Activated CD4-positive, alpha-beta T cell treated with anti-CD3 and anti-CD28 coated beads for 24 hours (primary cell): Measurements from ENCODE around the gene ONECUT2.

Experiments used
- DNase-seq, 2 donors: peaks; one replicate each; pipeline ENCODE4 v3.0.0-alpha.2; 2020; ENCODE audit warnings: low read depth in 2 of 2

ONECUT2 gene

DNA sequence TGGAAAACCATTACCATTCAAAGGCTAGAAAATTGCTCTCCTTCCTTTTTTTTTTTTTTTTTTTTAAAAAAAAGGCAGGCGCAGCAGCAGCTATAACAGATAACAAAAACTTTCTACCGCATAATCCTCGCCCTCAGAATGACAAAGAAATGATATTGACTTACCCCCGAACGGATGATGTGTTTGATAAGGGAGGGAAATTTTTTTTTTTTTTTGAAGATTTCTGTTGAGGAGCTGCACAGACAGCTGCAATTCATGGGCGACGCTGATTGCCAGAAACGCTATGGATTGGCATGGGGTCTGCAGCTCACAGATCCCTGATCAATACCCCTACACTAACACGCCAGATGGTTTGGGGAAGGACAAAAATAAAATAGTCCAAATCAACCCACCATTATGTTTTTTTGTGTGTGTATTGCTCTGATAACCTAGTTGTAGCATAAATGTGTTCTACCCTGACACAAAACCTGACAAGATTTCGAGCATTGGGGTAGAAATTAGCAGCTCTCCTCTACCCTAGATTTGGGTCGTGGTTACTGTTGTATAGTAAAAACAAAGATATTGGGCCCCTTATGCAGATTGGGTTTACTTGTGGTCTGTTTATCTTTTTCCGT, 3.6 kb upstream of the ONECUT2 start:
- DNase-seq, result no peak

DNA sequence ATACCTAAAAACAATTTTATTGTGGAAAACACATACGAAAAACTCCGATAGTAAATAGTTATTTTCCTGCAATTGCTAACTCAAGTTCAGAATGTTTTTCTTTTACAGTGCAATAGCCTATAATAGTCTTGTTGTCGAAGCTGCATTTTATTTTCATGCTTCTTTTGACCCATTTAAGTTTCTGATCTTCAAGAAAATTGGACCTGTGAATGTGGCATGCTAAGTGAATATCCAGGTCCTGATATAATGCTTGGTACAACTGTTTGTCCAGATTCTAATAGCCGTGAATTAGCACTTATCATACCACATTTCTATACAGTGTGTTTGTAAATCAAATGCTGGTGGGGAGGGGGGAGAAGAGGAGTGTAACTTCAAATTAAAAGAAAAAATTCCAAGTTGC, 3.0 kb upstream of the ONECUT2 start:
- no peak for DNase-seq

DNA sequence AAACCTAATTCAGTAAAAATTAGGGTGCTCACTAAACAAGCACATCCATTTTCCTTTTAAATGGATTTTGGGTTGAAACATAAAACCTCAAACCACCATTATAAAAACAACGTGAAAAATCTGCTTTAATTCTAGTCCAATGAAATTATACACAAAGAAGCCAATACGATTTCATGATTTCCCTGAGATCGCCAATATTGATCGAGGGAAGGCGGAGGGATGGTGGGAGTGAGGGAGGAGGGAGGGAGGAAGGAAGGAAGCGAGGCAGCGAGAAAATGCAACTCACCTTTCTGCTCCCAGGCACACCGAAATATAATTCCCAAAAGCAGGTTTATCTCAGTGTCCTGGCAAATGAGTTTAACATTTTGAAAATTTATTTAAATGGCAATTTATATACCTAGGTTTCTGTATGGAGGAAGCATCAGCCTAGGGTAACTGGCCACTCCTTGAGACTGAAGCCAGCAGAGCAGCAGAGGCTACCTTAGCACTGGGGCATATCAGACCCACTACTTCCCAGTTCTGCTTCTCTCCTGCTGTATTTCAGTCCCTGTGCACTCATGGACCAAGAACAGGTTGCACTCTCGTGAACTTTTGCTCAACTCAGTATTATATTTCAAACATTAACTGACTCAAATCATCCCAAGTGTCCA, 2.3 kb upstream of the ONECUT2 start:
- DNase-seq, result no peak

DNA sequence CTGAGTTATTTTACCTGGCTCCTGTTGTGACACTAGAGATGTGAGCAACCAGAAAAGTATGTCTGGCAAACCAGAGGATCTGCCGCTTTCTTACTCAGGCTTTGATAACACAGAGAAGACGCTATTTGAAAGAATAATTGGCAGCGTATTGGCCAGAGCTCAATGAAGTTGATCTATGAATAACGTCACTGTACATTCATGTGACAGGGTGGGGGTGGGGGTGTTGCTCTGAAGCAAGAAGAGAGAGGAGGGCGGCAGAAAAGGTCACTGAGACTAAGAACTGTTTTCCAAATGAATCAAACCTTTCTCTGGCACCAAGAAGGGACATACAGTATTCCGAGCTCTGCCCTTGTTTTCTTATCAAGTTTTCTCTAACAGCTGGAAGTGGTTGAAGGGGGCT, 1.7 kb upstream of the ONECUT2 start:
- DNase-seq, result no peak

DNA sequence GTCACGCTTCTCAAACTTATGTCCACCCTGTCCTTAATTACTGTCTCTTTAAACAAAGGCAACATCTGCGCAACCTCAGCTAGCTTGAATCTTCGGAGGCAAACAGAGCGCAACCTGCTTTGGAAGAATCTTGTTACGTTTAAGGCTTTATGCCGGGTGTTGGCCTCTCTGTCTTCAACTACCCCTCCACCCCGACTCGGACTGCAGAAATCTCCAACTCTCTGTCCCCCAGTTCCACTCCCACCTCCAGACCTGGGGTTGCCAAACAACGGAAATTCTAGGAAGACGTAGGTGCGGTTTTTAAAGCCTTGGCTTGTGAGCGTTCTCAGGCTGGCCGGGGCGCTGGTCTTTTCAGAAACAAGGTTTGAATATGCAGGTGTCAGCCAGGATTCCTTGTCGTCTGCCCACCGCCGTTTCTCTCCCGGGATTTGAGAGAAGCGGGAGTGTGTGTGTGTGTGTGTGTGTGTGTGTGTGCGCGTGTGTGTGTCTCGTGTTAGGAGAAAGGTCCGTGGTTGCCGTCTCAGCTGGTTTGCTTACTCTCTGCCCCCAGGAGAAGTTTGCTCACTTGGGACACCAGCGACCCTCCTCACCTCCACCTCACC, 1.1 kb upstream of the ONECUT2 start:
- no peak for DNase-seq

DNA sequence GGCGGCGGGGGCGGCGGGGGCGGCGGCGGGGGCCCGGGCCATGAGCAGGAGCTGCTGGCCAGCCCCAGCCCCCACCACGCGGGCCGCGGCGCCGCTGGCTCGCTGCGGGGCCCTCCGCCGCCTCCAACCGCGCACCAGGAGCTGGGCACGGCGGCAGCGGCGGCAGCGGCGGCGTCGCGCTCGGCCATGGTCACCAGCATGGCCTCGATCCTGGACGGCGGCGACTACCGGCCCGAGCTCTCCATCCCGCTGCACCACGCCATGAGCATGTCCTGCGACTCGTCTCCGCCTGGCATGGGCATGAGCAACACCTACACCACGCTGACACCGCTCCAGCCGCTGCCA, 644 bp downstream of the ONECUT2 start:
- DNase-seq, result no peak

DNA sequence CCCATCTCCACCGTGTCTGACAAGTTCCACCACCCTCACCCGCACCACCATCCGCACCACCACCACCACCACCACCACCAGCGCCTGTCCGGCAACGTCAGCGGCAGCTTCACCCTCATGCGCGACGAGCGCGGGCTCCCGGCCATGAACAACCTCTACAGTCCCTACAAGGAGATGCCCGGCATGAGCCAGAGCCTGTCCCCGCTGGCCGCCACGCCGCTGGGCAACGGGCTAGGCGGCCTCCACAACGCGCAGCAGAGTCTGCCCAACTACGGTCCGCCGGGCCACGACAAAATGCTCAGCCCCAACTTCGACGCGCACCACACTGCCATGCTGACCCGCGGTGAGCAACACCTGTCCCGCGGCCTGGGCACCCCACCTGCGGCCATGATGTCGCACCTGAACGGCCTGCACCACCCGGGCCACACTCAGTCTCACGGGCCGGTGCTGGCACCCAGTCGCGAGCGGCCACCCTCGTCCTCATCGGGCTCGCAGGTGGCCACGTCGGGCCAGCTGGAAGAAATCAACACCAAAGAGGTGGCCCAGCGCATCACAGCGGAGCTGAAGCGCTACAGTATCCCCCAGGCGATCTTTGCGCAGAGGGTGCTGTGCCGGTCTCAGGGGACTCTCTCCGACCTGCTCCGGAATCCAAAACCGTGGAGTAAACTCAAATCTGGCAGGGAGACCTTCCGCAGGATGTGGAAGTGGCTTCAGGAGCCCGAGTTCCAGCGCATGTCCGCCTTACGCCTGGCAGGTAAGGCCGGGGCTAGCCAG, 1.2 kb downstream of the ONECUT2 start:
- DNase-seq, result no peak

DNA sequence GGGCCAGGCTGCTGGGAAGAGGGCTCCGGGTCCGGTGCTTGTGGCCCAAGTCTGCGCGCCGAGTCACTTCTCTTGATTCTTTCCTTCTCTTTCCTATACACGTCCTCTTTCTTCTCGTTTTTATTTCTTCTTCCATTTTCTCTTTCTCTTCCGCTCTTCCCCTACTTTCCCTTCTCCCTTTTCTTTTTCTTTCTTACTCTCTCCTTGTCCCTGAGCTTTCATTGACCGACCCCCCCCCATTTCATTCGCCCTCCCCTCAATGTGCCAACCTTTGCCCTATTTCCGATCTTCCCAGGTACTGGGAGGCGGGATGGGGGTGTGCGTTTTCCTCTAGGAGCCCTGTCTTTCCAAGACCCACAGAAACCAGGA, 1.8 kb downstream of the ONECUT2 start:
- DNase-seq, result no peak

DNA sequence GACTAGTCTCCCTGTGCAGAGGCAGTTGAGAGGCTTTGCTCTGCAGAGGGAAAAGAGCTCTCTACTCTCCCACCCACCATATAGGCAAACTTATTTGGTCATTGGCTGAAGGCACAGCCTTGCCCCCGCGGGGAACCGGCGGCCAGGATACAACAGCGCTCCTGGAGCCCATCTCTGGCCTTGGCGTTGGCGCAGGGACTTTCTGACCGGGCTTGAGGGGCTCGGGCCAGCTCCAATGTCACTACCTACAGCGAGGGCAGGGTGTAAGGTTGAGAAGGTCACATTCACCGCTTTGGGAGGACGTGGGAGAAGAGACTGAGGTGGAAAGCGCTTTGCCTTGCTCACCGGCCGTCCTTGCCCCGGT, 2.2 kb downstream of the ONECUT2 start:
- DNase-seq, result no peak

DNA sequence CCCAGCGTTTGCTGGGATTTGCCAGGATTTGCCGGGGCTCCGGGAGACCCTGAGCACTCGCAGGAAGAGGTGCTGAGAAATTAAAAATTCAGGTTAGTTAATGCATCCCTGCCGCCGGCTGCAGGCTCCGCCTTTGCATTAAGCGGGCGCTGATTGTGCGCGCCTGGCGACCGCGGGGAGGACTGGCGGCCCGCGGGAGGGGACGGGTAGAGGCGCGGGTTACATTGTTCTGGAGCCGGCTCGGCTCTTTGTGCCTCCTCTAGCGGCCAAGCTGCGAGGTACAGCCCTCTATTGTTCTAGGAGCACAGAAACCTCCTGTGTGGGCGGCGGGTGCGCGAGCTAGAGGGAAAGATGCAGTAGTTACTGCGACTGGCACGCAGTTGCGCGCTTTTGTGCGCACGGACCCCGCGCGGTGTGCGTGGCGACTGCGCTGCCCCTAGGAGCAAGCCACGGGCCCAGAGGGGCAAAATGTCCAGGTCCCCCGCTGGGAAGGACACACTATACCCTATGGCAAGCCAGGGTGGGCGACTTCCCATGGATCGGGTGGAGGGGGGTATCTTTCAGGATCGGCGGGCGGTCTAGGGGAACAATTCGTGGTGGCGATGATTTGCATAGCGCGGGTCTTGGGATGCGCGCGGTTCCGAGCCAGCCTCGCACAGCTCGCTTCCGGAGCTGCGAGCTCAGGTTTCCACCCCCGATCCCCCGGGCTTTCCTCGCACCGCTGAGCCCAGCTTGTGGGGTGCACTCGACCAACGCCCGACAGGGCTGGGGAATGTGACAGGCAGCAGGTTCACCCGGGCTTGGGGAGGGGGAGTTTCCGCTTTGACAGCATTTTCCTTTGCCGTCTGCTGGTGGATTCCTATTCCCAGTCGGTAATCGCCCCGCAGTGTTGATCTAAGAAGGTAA, 2.8 kb downstream of the ONECUT2 start:
- peak; percentile 39 to 68 for DNase-seq

DNA sequence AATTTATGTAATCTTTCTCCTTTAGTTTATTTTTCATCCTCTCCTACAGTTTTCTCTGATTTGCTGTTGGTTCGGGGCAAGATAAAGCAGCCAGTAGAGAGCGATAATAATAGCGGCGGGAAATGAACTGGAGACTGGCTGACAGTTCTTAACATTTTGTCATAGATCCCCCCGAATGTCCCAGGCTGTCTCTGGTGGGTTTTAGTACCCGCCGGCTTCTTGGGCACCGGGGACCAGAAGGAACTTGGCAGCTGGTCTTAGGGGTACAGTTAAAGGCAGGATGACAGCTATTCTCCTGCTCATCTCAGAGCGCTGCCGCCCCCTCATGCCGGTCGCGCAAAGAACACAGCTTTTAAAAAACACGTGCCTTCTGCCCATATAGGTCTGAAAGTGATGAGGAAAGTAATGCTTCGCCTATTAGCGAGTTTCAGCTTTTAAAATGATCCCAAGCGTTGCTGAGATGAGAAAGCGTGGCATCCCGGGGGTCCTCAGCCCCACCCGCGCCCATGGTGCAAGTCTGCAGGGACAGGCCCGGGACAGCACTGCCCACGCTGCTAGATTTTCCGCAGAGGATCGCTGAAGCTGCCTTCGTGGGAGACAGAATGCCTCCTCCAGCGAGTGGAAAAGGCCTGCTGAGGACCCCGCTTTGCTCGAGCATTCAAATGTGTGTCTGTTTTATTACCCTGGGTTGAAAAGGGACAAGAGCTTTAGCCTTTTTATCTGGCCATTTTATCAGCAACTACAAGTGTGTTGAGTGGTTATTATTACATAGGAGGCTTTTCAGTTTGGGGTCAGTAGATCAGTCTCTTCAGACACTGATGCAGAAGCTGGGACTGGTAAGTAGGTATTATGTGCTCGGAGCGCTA, 3.8 kb downstream of the ONECUT2 start:
- no peak for DNase-seq

DNA sequence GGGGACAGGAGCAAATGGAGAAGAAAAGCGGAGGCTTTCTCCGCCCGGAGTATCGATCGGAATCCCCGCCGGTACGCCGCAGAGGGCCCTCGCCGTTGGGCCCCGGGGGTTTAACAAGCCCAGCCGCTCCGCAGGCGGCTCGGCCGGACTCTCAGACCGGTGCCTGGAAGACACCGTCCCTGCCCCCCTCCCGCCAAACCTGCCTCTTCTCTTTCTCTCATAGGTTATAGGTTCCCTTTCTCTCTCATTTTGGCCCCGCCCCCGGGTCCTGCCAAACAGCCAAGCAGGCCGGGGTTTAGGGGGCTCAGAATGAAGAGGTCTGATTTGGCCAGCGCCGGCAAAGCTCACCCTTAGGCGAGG, 4.4 kb downstream of the ONECUT2 start:
- DNase-seq, result no peak

DNA sequence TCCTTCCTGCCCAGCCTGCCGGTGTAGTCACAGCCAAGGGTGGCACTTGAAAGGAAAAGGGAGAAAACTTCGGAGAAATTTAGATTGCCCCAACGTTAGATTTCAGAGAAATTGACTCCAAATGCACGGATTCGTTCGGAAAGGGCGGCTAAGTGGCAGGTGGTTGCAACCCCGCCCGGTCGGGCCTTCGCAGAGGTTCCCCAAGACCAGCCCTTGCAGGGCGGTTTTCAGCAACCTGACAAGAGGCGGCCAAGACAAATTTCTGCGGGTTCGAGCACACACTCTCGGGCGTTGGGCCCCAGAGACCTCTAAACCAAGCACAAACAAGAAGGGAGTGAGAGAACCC, 4.8 kb downstream of the ONECUT2 start:
- DNase-seq, result no peak

DNA sequence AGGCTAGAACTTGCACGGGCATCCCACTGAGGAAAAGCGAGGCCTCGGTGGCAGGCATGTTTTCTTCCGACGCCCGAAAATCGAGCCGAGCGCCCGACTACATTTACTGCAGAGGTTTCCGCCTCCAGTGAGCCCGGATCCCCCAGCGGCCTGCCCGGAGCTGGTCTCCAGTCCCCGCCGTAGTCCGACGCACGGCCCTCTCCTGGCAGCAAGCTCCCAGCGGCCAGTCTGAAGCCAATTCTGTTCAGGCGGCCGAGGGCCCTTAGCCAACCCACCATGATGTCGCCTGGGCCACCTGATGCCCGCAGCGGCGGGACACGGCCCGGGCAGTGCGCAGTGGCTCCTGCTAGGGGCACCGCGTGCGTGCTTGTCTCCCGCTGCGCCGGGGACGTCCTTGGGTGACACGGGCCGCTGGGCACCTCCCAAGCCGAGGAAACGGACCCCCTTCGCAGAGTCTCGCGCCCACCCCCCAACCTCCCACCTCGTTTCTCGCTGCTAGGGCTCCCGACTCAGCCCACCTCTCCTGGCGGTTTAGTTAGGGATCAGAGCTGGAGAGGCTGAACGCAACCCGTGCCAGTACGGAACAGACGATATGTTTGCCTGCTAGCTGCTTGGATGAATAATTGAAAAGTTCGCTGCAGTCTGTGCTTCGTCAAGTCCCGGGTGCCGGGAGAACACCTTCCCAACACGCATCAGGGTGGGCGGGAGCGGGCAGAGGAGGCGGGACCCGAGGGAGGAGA, 5.3 kb downstream of the ONECUT2 start:
- DNase-seq, result no peak

DNA sequence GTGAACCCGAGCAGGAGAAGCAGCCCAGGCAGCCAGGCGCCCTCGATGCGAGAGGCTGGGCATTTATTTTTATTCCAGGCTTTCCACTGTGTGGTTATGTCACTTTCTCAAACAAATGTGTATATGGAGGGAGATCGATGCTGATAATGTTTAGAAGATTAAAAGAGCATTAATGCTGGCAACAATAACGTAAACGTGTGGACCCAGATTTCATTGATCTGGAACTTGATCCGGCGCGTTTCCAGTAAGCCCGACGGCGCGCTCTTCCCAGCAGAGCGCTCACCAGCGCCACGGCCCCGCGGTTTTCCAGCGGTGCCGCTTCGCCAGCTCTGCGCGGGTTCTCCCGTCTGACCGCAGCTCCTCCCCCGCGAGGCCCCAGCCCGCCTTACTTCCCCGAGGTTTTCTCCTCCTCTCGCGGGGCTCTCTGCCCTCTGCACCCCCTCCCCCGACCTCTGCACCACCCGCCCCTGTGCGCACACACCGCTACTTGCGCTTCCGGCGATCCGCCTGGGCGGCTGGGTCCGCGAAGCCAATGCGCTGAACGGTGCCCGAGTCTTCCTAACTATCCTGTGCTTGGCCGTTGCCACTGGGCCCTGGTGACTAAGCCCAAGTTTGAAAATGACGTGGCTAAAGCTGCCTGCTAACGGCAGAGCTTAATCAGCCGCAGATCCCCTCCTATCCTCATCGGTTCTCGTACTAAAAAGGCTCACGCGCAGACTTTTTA, 6.1 kb downstream of the ONECUT2 start:
- no peak for DNase-seq

DNA sequence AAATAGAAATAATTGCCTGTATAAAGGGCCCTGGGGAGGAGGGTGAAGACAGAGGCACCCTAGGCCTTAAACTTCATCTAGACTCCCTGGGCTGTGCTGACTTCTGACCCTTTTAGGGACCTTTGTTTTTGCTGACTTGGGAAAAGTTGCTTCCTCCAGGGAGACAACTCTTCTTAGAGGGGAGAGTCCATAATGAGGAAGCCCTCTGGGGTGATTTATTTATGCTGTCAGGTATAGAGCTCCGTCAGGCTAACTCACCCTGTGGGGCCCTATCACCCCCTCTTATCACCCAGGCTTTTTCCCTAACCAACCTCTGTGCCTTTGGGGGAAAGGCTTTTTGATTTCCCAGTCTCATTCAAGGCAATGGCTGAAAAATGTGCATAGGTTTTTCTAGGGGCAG, 8.1 kb downstream of the ONECUT2 start:
- no peak for DNase-seq

DNA sequence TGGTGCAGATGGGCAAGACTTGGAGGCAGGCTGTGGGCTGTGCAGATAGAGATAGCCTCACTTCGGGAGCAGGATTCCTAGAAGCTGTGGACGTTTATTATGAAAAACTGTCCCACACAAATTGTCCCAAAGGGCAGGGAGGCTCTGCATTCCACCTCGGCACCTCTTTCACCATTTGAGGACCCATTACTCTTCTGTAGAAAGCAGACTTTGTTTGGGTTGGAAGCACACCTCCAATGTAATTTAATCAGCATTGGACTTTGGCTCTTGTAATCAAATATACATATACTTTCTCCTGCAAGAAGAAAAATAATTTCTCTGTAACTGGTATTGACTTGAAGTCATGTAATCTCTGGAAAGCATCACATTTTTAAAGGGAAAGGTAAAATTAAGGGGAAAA, 8.5 kb downstream of the ONECUT2 start:
- no peak for DNase-seq

DNA sequence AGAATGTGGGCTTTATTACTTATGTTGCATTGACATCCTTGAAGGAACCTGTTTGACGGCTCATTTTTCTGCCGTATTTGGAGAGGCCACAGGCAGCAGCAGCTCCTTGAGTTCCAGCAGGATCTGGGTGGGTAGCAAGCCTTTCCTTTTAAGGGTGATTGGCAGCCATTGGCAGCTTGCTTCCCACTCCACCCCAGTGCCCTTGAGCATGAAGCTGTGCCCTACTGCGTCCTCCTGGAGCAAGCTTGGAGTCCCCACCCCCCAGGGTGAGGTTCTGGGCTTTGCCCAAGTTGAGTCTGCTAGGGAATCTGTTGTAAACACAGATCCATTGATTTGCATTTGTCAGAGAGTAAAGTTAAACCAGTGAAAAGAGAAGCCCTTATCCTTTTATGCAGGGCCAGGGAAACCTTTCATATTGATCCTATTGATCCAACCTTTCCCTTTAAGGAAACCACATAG, 9.2 kb downstream of the ONECUT2 start:
- no peak for DNase-seq

DNA sequence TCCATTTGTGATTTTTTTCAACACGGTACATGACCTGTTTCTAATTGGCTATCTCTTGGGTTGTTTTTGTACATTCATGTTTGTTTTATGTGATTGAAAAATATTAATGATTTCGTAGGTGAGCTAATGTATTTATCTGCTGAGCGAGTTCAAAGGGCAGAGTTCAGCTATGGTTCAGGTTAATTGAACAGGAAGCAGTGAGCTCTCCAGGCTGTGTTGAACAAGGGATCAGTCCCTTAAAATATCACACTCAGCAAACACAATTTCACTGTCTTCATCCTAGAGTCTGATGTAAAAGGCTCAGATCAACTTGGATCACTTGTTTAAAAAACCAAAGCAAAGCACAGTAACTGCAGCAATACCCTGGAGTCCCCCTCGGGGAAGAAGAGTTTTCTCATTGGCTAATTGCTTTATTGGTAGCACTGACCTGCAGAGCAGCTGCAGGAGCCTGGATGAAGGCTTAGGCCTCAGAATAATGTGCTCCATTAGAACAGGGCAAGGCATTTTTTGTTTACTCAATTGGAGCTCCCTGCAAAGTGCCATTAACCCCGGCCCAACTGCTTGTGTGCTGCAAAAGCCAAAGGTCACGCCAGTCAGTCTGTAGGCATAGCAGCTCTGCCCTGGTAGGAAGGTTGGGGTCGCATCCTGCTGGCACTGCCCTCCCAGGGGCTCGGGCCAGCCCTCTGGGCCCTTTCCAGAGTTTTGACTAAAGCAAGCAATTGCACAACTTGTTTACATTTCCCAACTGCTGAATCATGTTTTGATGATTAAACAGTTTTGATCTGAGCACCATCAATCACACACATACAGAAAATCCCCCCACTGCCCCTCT, 10.5 kb downstream of the ONECUT2 start:
- no peak for DNase-seq
